Measurements from ENCODE around the gene LHFPL3.

DNA sequence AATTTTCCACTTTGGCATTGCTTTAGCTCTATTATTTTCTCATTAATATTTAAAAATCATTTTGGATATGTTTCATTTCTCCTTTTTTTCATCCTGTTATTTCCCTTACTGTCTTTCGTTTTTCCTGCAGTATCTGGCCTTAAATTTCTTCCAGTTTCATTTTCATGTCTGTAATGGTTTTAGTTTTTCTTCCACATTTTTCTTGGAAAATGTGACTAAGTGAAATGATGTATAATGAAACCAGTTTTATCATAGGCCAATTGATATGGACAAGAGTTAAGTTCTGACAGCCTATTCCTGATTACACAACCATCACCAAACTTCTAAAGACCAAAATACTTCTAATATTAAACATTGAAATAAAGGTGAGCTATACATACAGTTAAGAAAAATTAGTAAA, 158.5 kb downstream of the LHFPL3 start:
- TF ChIP-seq, protein P1, sequence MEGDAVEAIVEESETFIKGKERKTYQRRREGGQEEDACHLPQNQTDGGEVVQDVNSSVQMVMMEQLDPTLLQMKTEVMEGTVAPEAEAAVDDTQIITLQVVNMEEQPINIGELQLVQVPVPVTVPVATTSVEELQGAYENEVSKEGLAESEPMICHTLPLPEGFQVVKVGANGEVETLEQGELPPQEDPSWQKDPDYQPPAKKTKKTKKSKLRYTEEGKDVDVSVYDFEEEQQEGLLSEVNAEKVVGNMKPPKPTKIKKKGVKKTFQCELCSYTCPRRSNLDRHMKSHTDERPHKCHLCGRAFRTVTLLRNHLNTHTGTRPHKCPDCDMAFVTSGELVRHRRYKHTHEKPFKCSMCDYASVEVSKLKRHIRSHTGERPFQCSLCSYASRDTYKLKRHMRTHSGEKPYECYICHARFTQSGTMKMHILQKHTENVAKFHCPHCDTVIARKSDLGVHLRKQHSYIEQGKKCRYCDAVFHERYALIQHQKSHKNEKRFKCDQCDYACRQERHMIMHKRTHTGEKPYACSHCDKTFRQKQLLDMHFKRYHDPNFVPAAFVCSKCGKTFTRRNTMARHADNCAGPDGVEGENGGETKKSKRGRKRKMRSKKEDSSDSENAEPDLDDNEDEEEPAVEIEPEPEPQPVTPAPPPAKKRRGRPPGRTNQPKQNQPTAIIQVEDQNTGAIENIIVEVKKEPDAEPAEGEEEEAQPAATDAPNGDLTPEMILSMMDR (conservative IDR thresholded peaks at IDR 0.05 in 1 of 2, IDR thresholded peaks at IDR 0.05 in 1 of 2; ENCODE audit: low read depth in 1 of 2, low read length in 2 of 2) = no peak
- no peak for TF ChIP-seq EZH2 (IDR thresholded peaks at IDR 0.05; ENCODE audit: low read length, missing control alignments)

All from fibroblast of lung (primary cell).